ENCODE data around the gene THADA.

The THADA gene

GRCh38 chr2:43331422-43331821, 264.4 kb downstream of the THADA start:
- no peaks in the 10 kb centered on the region for H3K27me3 ChIP-seq (ENCODE audit: control insufficient read depth, insufficient read depth, low read length, poor library complexity, severe bottlenecking)
- WGBS, 2 experiments: 95 to 100% methylated on average over 1 of the region's 1 CpG
- no peak overlapping the region for H3K27ac ChIP-seq (ENCODE audit: insufficient read depth, low read depth, low read length, poor library complexity, severe bottlenecking)
- H3K4me3 ChIP-seq (ENCODE audit: insufficient read depth, low read depth, low read length): no peak overlapping the region
- peaks cover 12% of the 10 kb centered on the region for H3K4me1 ChIP-seq (ENCODE audit: control insufficient read depth, insufficient read depth, low read length)
- no peaks in the 10 kb centered on the region for H3K36me3 ChIP-seq (ENCODE audit: control insufficient read depth, insufficient read depth, low read length)
- no peaks in the 10 kb centered on the region for H3K9me3 ChIP-seq (ENCODE audit: control insufficient read depth, low read length)

- Histone ChIP-seq H3K9me3 (ENCODE audit: control insufficient read depth, low read length) (no peaks in the 10 kb centered on the region), H3K27me3 (ENCODE audit: control insufficient read depth, insufficient read depth, low read length, poor library complexity, severe bottlenecking) (no peaks in the 10 kb centered on the region), H3K4me3 (ENCODE audit: insufficient read depth, low read depth, low read length) (no peak overlapping the region), H3K36me3 (ENCODE audit: control insufficient read depth, insufficient read depth, low read length) (no peaks in the 10 kb centered on the region), H3K4me1 (ENCODE audit: control insufficient read depth, insufficient read depth, low read length) (peaks cover 12% of the 10 kb centered on the region), H3K27ac (ENCODE audit: insufficient read depth, low read depth, low read length, poor library complexity, severe bottlenecking) (no peak overlapping the region)
- WGBS, 2 experiments: 90 to 94% methylated on average over 5 of the region's 5 CpGs
Observed at GRCh38 chr2:43329637-43330036, 266.2 kb downstream of the THADA start.

GRCh38 chr2:43328832-43329231, 267.0 kb downstream of the THADA start:
- Histone ChIP-seq H3K27ac (ENCODE audit: insufficient read depth, low read depth, low read length, poor library complexity, severe bottlenecking) (no peak overlapping the region), H3K4me3 (ENCODE audit: insufficient read depth, low read depth, low read length) (no peak overlapping the region), H3K9me3 (ENCODE audit: control insufficient read depth, low read length) (no peaks in the 10 kb centered on the region), H3K36me3 (ENCODE audit: control insufficient read depth, insufficient read depth, low read length) (no peaks in the 10 kb centered on the region), H3K27me3 (ENCODE audit: control insufficient read depth, insufficient read depth, low read length, poor library complexity, severe bottlenecking) (no peaks in the 10 kb centered on the region), H3K4me1 (ENCODE audit: control insufficient read depth, insufficient read depth, low read length) (peaks cover 7% of the 10 kb centered on the region)
- 95 to 97% methylated on average over 2 to 3 of the region's 3 CpGs for WGBS, 2 experiments

GRCh38 chr2:43328133-43328532, 267.7 kb downstream of the THADA start:
- H3K9me3 ChIP-seq (ENCODE audit: control insufficient read depth, low read length): no peaks in the 10 kb centered on the region
- 91% methylated on average over 2 of the region's 2 CpGs for WGBS, 2 experiments
- peaks cover 2% of the 10 kb centered on the region for H3K4me1 ChIP-seq (ENCODE audit: control insufficient read depth, insufficient read depth, low read length)
- H3K27me3 ChIP-seq (ENCODE audit: control insufficient read depth, insufficient read depth, low read length, poor library complexity, severe bottlenecking): no peaks in the 10 kb centered on the region
- no peak overlapping the region for H3K4me3 ChIP-seq (ENCODE audit: insufficient read depth, low read depth, low read length)
- no peak overlapping the region for H3K27ac ChIP-seq (ENCODE audit: insufficient read depth, low read depth, low read length, poor library complexity, severe bottlenecking)
- no peaks in the 10 kb centered on the region for H3K36me3 ChIP-seq (ENCODE audit: control insufficient read depth, insufficient read depth, low read length)

- Histone ChIP-seq H3K9me3 (ENCODE audit: control insufficient read depth, low read length) (no peaks in the 10 kb centered on the region), H3K27me3 (ENCODE audit: control insufficient read depth, insufficient read depth, low read length, poor library complexity, severe bottlenecking) (no peaks in the 10 kb centered on the region), H3K27ac (ENCODE audit: insufficient read depth, low read depth, low read length, poor library complexity, severe bottlenecking) (no peak overlapping the region), H3K4me3 (ENCODE audit: insufficient read depth, low read depth, low read length) (no peak overlapping the region), H3K36me3 (ENCODE audit: control insufficient read depth, insufficient read depth, low read length) (no peaks in the 10 kb centered on the region), H3K4me1 (ENCODE audit: control insufficient read depth, insufficient read depth, low read length) (no peaks in the 10 kb centered on the region)
- 87 to 96% methylated on average over 1 of the region's 1 CpG for WGBS, 2 experiments
Observed at GRCh38 chr2:43327119-43327518, 268.7 kb downstream of the THADA start.

- Histone ChIP-seq H3K27ac (ENCODE audit: insufficient read depth, low read depth, low read length, poor library complexity, severe bottlenecking) (no peak overlapping the region), H3K27me3 (ENCODE audit: control insufficient read depth, insufficient read depth, low read length, poor library complexity, severe bottlenecking) (no peaks in the 10 kb centered on the region), H3K4me3 (ENCODE audit: insufficient read depth, low read depth, low read length) (no peak overlapping the region), H3K9me3 (ENCODE audit: control insufficient read depth, low read length) (no peaks in the 10 kb centered on the region), H3K4me1 (ENCODE audit: control insufficient read depth, insufficient read depth, low read length) (no peaks in the 10 kb centered on the region), H3K36me3 (ENCODE audit: control insufficient read depth, insufficient read depth, low read length) (no peaks in the 10 kb centered on the region)
- WGBS, 2 experiments: 91 to 97% methylated on average over 1 of the region's 2 CpGs
Observed at GRCh38 chr2:43326101-43326825, 269.6 kb downstream of the THADA start.

- Histone ChIP-seq H3K27ac (ENCODE audit: insufficient read depth, low read depth, low read length, poor library complexity, severe bottlenecking) (no peak overlapping the region), H3K4me1 (ENCODE audit: control insufficient read depth, insufficient read depth, low read length) (no peaks in the 10 kb centered on the region), H3K4me3 (ENCODE audit: insufficient read depth, low read depth, low read length) (no peak overlapping the region), H3K27me3 (ENCODE audit: control insufficient read depth, insufficient read depth, low read length, poor library complexity, severe bottlenecking) (no peaks in the 10 kb centered on the region), H3K9me3 (ENCODE audit: control insufficient read depth, low read length) (no peaks in the 10 kb centered on the region), H3K36me3 (ENCODE audit: control insufficient read depth, insufficient read depth, low read length) (no peaks in the 10 kb centered on the region)
- whole genome bisulfite sequencing, 2 experiments: 86 to 90% methylated on average over 2 of the region's 2 CpGs
Observed at GRCh38 chr2:43325107-43325811, 270.6 kb downstream of the THADA start.

GRCh38 chr2:43324259-43325106, 271.4 kb downstream of the THADA start:
- WGBS, 2 experiments: 94 to 96% methylated on average over 7 to 8 of the region's 8 CpGs
- H3K4me3 ChIP-seq (ENCODE audit: insufficient read depth, low read depth, low read length): no peak overlapping the region
- no peaks in the 10 kb centered on the region for H3K36me3 ChIP-seq (ENCODE audit: control insufficient read depth, insufficient read depth, low read length)
- no peaks in the 10 kb centered on the region for H3K4me1 ChIP-seq (ENCODE audit: control insufficient read depth, insufficient read depth, low read length)
- no peaks in the 10 kb centered on the region for H3K9me3 ChIP-seq (ENCODE audit: control insufficient read depth, low read length)
- no peaks in the 10 kb centered on the region for H3K27me3 ChIP-seq (ENCODE audit: control insufficient read depth, insufficient read depth, low read length, poor library complexity, severe bottlenecking)
- no peak overlapping the region for H3K27ac ChIP-seq (ENCODE audit: insufficient read depth, low read depth, low read length, poor library complexity, severe bottlenecking)

- Histone ChIP-seq H3K9me3 (ENCODE audit: control insufficient read depth, low read length) (no peaks in the 10 kb centered on the region), H3K27ac (ENCODE audit: insufficient read depth, low read depth, low read length, poor library complexity, severe bottlenecking) (no peak overlapping the region), H3K4me1 (ENCODE audit: control insufficient read depth, insufficient read depth, low read length) (no peaks in the 10 kb centered on the region), H3K27me3 (ENCODE audit: control insufficient read depth, insufficient read depth, low read length, poor library complexity, severe bottlenecking) (no peaks in the 10 kb centered on the region), H3K4me3 (ENCODE audit: insufficient read depth, low read depth, low read length) (no peak overlapping the region), H3K36me3 (ENCODE audit: control insufficient read depth, insufficient read depth, low read length) (no peaks in the 10 kb centered on the region)
- 94 to 98% methylated on average over 4 of the region's 4 CpGs for WGBS, 2 experiments
Observed at GRCh38 chr2:43323857-43324256, 272.0 kb downstream of the THADA start.

- no peaks in the 10 kb centered on the region for H3K4me1 ChIP-seq (ENCODE audit: control insufficient read depth, insufficient read depth, low read length)
- no peaks in the 10 kb centered on the region for H3K36me3 ChIP-seq (ENCODE audit: control insufficient read depth, insufficient read depth, low read length)
- H3K9me3 ChIP-seq (ENCODE audit: control insufficient read depth, low read length): no peaks in the 10 kb centered on the region
- H3K27ac ChIP-seq (ENCODE audit: insufficient read depth, low read depth, low read length, poor library complexity, severe bottlenecking): no peak overlapping the region
- H3K27me3 ChIP-seq (ENCODE audit: control insufficient read depth, insufficient read depth, low read length, poor library complexity, severe bottlenecking): no peaks in the 10 kb centered on the region
- no peak overlapping the region for H3K4me3 ChIP-seq (ENCODE audit: insufficient read depth, low read depth, low read length)
- WGBS, 2 experiments: 100% methylated on average over 1 of the region's 1 CpG
Observed at GRCh38 chr2:43321446-43321845, 274.4 kb downstream of the THADA start.
